ENCODE results near the gene MASP2. TPM values are rescaled to one million over a fixed set of nuclear protein-coding genes. Genes with fewer than 3 reads are reported as not detected.

MASP2 gene
- total RNA-seq, 4 donors from 2014 or later = not detected

DNA sequence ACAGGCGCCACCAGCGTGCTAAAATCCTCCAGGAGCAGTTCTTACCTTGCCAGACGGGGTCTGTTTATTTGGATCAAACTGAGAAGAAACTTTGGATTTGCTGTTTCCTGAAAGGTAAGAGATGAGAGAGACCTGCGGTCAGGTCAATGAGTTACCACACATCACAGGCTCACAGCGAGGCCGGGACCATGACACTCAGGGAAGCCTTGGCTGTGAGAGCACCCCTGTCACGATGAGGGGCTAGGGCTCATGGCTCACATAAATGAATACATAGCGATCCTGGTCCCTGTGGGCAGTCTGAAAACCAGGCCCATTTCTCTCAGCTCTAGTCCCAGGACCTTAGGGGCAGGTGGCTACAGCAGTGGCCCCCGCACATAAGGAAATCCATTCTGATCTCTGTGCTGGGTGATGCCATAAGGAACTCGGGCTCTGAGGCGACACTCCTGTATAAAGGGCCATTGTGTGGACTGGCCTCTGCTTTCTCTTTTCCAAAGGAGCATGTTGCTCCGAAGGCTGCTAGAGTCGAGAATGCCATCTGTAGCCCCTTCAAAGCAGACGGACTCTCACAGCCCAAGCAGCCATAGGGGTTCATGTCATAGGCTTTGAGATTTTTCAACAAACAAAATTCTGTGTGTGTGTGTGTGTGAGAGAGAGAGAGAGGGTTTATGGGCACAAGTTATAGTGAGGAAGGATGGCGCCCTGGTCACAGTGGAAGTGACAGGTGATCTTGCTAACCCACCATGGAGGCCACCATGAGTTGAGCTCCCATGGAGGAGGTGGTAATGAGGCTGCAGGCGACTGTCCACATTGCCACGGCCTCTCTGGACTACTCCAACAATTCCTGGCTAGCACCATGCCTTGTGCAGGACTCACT, 21.8 kb upstream of the MASP2 start:
- TF ChIP-seq, protein P1, sequence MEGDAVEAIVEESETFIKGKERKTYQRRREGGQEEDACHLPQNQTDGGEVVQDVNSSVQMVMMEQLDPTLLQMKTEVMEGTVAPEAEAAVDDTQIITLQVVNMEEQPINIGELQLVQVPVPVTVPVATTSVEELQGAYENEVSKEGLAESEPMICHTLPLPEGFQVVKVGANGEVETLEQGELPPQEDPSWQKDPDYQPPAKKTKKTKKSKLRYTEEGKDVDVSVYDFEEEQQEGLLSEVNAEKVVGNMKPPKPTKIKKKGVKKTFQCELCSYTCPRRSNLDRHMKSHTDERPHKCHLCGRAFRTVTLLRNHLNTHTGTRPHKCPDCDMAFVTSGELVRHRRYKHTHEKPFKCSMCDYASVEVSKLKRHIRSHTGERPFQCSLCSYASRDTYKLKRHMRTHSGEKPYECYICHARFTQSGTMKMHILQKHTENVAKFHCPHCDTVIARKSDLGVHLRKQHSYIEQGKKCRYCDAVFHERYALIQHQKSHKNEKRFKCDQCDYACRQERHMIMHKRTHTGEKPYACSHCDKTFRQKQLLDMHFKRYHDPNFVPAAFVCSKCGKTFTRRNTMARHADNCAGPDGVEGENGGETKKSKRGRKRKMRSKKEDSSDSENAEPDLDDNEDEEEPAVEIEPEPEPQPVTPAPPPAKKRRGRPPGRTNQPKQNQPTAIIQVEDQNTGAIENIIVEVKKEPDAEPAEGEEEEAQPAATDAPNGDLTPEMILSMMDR (IDR thresholded peaks at IDR 0.05; ENCODE audit: low read depth) = no peak

DNA sequence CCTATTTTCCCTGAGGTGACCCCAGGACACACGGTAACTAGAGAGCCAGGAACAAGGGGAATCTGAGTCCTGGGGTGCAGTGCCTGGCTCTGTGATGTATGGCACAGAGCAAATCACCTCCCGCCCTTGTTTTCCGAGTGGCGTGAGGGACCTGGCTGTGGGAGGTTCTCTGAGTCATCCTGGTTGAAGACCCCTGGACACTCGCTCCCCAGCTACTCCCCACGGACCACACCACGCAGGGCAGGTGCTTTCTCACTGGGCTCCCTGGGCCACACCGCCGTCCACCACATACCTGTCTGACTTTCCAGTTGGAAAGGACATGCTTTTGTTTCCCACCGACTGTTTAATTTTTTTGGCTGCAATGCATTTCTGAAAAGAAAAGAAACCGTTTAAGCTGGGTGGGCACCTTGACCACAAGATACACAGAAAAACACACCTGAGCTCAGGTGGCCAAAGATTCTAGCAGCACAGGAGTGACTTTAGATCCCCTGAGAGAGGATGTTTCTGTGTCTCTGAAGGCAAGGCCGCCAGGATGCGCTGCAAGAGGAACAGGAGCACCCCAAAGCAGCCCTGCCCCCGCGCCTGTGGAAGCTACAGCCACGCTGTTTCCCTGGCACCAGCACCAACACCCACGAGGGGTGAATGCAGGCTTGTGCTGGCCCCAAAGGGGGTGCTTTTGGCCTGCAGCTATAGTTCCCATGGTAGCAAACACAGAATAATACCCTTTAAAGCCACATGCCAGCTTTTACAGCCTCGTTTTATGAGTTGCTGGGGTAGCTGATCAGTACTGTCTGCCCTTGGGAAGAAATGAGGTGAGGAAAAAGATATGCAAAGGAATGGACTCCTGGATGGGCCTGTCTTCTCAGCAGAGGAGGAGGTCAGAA, 20.9 kb upstream of the MASP2 start:
- TF ChIP-seq, protein P1 (IDR thresholded peaks at IDR 0.05; ENCODE audit: low read depth) = no peak

DNA sequence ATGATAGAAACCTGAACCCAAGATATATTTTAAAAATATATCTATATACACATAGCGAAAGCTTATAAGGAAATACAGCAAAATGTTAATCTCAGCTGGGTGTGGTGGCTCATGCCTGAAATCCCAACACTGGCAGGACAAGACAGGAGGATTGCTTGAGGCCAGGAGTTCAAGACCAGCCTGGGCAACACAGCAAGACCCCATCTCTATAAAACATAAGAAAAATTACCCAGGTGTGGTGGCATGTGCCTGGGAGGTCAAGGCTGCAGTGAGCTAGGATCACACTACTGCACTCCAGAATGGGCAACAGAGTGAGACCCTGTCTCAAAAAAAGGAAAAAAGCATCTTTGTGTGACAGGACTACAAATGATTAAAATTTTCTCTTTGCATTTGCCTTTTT, 18.8 kb upstream of the MASP2 start:
- TF ChIP-seq, protein P1 (IDR thresholded peaks at IDR 0.05; ENCODE audit: low read depth) = no peak

DNA sequence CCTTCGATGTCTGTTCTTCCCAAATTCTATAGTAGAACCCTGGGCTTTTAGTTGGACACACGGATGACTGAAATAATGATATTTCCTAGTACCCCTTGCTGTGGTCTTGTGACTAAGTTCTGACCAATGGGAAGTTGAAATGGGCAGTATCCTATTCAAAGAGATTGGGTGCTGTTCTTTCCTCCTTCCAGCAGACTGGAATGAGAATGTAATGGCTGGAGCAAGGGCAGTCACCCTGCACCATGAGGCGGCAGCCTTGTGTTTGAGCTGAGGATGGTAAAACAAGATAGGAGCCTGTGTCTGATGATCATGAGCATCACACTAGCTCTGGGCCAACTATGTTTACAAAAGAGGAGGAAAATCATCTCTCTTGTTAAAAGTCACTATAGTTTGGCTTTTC, 17.9 kb upstream of the MASP2 start:
- TF ChIP-seq, protein P1 (IDR thresholded peaks at IDR 0.05; ENCODE audit: low read depth) = no peak

DNA sequence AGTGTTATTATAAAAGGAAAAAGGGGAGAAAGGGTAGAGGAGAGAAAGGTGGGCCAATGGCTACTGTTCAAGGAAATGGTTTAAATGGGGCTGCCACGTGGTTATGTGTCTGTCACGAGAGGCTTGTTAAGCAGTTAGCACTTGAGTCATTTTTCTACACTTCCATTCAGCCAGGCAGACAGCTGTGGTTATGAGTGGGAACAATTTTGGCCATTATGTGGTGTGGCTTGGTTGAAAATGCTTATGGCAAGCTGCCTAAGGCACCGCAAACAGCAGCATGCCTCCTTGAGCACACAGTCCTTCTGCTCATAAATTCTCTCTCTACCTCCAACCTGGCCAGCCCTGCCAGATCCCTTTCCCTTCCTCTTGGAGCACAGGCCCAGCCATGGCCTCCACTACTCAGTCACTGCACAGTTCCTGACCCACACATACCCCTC, 15.9 kb upstream of the MASP2 start:
- TF ChIP-seq, protein P1 (IDR thresholded peaks at IDR 0.05; ENCODE audit: low read depth) = no peak

DNA sequence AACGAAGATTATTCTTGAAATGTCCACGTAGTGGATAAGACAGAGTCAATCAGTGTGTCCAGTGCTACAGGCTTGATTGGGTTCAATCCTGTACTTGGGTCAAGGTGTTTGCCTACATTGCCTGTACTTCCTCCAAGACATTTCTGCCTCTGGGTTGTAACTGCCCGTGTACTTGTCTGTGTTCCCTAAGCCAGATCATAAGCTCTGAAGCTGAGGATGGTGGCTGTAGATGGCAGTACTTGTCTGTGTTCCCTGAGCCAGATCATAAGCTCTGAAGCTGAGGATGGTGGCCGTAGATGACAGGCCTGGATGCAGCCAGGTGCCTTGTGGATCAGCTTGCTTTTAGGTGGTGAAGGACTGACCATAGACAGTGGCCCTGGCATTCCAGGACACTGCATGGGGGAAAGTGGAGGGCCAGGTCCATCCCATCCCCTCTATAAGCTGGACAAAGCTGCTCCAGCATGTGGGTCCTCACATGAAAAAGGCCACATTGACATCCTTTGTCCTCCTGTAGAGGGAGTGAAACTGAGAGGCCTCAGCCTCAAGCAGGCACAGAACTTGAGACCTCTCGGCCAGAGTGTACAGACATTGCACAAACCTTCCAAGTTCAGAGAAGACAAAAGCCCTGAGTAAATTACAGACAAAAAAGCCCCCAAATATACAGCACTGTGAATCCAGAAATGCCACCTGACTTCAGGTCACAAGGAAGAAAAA, 14.8 kb upstream of the MASP2 start:
- TF ChIP-seq, protein P1 (IDR thresholded peaks at IDR 0.05; ENCODE audit: low read depth) = no peak
